RWPE2 (cell line): Measurements from ENCODE around the gene PSMB7.

Experiments used
- ATAC-seq: fragments of 200-7000 bp; cut with Tn5 transposase; 3 replicates; pipeline ENCODE4 v1.9.1; 2021; ENCODE audit warnings: low read depth
- DNase-seq: peaks from one replicate; pipeline ENCODE4 v3.0.0-alpha.2; 2020; ENCODE audit warnings: low spot score
- H3K27ac ChIP-seq: fragments of 450-650 bp; 2 replicates; pipeline ENCODE4 v1.5.1; 2017; ENCODE audit warnings: mild to moderate bottlenecking; ENCODE audit not compliant: poor library complexity, severe bottlenecking
- H3K27me3 ChIP-seq: fragments of 250-450 bp; sonication (Bioruptor Pico); 2 replicates; pipeline ENCODE4 v1.5.1; 2021; ENCODE audit warnings: mild to moderate bottlenecking, moderate library complexity; ENCODE audit not compliant: insufficient read depth, poor library complexity, severe bottlenecking
- H3K36me3 ChIP-seq: fragments of 250-450 bp; sonication (Bioruptor Pico); 2 replicates; pipeline ENCODE4 v1.5.1; 2020; ENCODE audit warnings: low read depth, mild to moderate bottlenecking, moderate library complexity
- H3K4me1 ChIP-seq: fragments of 250-450 bp; sonication (Bioruptor Pico); 2 replicates; pipeline ENCODE4 v1.5.1; 2021; ENCODE audit warnings: mild to moderate bottlenecking, moderate library complexity; ENCODE audit not compliant: insufficient read depth, poor library complexity, severe bottlenecking
- H3K4me3 ChIP-seq: fragments of 250-450 bp; sonication (Bioruptor Pico); 2 replicates; pipeline ENCODE4 v1.5.1; 2021; ENCODE audit warnings: mild to moderate bottlenecking, moderate library complexity; ENCODE audit not compliant: severe bottlenecking
- H3K9me3 ChIP-seq: fragments of 250-450 bp; sonication (Bioruptor Pico); 2 replicates; pipeline ENCODE4 v1.5.1; 2021; ENCODE audit warnings: mild to moderate bottlenecking, moderate library complexity; ENCODE audit not compliant: severe bottlenecking
- TF ChIP-seq, protein P1 (sequence below): fragments of 450-650 bp; IDR thresholded peaks from one replicate; pipeline ENCODE4 v1.5.1; 2017; ENCODE audit warnings: mild to moderate bottlenecking, moderate library complexity; ENCODE audit not compliant: poor library complexity, severe bottlenecking

Gene PSMB7

DNA sequence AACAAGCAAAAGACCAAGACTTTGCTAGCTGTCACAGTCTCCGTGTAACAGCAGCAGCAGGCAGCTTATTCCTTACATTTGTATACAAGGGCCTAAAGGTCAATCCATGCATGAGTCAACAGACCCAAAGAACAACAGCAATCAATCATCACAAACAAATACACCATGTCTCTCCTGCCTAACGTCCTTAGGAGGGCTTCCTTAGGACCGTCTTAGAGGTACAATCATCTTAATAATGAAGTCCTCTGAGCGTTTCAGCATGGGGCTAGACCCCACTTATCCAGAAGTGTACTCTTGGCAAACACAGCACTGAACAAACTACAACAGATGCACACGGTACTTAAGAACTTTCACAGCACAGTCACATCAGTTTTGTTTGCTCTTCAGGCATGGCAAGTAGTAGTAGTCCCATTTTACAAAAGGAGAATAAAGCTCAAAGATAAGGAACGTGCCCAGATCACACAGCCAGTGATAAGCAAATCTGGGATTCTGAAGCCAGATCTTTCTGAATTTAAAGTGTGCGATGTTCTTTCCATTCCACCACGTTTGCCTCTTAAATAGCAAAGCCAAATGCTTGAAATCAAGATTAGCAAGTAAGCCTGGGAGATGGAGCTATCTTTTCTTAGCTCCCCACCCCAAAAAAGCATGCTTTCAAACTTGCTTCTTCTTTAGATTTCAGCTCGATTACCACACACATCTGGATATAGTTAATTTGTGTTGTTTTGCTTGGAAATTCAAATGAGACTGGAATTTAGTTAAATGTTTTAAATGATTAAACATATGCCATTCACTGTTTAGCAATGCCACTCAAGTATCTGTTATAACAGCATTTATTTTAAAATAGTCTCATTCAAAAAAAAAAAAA lies 24.2 kb downstream of the PSMB7 start:
- Histone ChIP-seq H3K27ac (no peak overlapping the region), H3K27me3 (no peaks in the 10 kb centered on the region), H3K9me3 (no peaks in the 10 kb centered on the region), H3K4me3 (no peak overlapping the region), H3K4me1 (peaks cover 40% of the 10 kb centered on the region), H3K36me3 (peaks cover 21% of the 10 kb centered on the region; the same call in 1 of the 2 replicates)
- DNase-seq (no peak), ATAC-seq (peak; percentile 35; the same call in 2 of the 3 replicates)
- TF ChIP-seq, protein P1, sequence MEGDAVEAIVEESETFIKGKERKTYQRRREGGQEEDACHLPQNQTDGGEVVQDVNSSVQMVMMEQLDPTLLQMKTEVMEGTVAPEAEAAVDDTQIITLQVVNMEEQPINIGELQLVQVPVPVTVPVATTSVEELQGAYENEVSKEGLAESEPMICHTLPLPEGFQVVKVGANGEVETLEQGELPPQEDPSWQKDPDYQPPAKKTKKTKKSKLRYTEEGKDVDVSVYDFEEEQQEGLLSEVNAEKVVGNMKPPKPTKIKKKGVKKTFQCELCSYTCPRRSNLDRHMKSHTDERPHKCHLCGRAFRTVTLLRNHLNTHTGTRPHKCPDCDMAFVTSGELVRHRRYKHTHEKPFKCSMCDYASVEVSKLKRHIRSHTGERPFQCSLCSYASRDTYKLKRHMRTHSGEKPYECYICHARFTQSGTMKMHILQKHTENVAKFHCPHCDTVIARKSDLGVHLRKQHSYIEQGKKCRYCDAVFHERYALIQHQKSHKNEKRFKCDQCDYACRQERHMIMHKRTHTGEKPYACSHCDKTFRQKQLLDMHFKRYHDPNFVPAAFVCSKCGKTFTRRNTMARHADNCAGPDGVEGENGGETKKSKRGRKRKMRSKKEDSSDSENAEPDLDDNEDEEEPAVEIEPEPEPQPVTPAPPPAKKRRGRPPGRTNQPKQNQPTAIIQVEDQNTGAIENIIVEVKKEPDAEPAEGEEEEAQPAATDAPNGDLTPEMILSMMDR = no peak

DNA sequence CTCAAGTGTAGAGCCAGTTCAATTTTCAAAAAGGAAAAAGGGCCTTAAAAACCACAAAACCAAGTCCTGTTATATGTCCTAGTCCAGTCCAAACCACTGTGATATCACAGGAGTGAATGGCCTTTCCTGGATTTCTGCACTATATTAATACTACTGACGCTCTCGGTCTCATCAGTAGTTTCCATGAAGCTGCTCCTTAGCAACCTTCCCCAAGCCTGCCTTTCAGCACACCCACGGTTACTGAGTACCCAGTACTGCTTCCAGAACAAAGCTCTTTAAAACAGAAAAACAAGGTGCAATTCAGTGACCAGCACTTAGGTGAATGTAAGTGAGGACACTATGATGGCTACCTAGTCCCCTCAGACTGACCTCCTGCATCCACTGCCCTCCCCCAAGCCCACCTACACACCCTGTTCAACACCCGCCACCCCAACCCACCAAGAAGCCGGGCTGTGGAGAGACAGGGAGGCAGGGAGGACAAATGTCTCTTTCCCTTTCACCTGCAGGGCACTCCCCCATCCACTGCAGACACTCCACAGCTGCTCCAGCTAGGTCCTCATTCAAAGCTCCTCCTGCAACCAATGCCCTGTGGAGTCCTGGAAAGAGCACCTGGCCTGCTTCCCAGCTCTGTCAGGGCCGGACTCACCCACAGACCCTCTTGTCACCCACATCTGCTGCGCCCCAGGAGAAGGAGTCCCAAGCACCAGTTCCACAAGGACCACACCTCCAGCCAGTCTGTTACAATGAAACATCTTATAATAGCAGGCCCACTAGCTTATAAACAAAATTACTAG lies 25.9 kb downstream of the PSMB7 start:
- Histone ChIP-seq H3K27ac (no peak overlapping the region), H3K36me3 (peaks cover 26% of the 10 kb centered on the region), H3K9me3 (no peaks in the 10 kb centered on the region), H3K27me3 (no peaks in the 10 kb centered on the region), H3K4me1 (peaks cover 34% of the 10 kb centered on the region), H3K4me3 (no peak overlapping the region)
- ATAC-seq (no peak), DNase-seq (no peak)
- TF ChIP-seq, protein P1 = no peak

DNA sequence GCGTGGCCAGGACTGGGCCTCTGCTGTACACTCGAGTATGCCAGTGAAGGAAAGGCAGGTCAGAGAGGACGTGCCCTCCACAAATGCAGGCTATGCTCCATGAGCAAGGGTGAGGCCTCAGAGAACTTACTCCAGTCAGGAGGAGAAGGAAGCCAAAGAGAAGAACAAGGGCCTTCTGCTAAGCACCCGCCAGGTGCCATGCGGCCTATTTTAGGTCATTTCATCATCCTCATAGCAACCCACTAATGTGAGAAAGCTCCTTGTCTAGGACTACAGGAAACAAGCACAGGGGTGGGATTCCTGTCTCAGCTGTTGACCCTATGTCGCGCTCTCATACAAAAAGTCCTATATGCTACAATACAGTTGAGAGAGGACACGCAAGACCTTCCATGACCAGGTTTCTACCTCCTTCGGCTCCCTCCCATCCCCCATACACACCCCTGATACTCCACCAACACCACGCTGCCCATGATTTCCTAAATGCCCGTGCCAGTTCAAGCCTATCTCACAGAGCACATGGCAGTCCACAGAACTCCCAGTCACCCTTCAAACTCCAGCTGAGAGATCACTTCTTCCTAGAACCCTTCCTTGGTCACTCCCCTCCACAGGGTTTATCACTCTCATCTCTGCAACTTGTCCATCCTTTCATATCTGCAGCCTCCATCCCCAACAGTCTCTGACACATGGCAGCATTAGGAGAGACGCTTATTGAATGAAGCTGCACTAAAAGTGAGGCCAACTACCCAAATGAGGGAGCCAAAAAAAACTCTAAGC lies 26.8 kb downstream of the PSMB7 start:
- Histone ChIP-seq H3K4me3 (no peak overlapping the region), H3K4me1 (peaks cover 29% of the 10 kb centered on the region), H3K9me3 (no peaks in the 10 kb centered on the region), H3K27ac (no peak overlapping the region), H3K36me3 (peaks cover 21% of the 10 kb centered on the region), H3K27me3 (no peaks in the 10 kb centered on the region)
- DNase-seq = no peak
- TF ChIP-seq, protein P1 = no peak
- no peak for ATAC-seq

DNA sequence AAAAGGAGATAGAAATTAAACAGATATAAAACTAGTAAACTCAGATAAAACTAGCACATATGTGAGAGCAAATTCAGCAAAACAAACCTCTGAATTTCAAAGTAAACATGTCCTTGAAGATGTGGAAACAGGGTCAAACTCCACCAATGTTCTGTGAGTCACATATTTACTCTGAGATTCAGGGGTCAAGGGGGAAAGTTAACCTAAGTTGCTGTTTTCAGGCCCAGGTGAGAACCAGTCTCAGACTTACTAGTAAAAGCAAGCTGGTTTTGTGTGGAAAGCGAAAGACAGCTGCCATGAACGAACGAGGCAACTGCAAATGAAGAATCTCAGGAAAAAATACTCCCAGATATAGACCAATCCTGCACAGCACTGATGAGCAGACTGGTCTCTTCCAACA lies 29.0 kb downstream of the PSMB7 start:
- TF ChIP-seq, protein P1 = no peak
- peaks cover 11% of the 10 kb centered on the region for H3K4me1 ChIP-seq
- peaks cover 31% of the 10 kb centered on the region for H3K36me3 ChIP-seq

More for the DNA sequence above, 29.0 kb downstream of the PSMB7 start:
- H3K27me3 ChIP-seq = no peaks in the 10 kb centered on the region
- DNase-seq (no peak), ATAC-seq (no peak)
- H3K4me3 ChIP-seq = no peak overlapping the region
- H3K27ac ChIP-seq = no peak overlapping the region
- no peaks in the 10 kb centered on the region for H3K9me3 ChIP-seq
